OCI-LY7 (cell line): Measurements from ENCODE around the gene PCCA. TPM values are rescaled to one million over a fixed set of nuclear protein-coding genes. Genes with fewer than 3 reads are reported as not detected.

Experiments
- Bru-seq: library from RNA; stranded (reverse); fragments of 400-500 nt; gene quantifications from one replicate; lab custom pipeline; 2021; lab: Mats Ljungman, UMichigan
- BruChase-seq, 2 experiments: library from RNA; stranded (reverse); fragments of 400-500 nt; gene quantifications; one replicate each; lab custom pipeline; 2021; lab: Mats Ljungman, UMichigan
- BruUV-seq: library from RNA; stranded (reverse); fragments of 400-500 nt; replicated peaks from 2 replicates; lab custom pipeline; 2021; lab: Mats Ljungman, UMichigan
- CTCF ChIA-PET: fragments of 300-600 bp; sonication (Branson Sonifier 250); formaldehyde crosslinking; loops from one replicate; lab custom pipeline; 2022; ENCODE audit warnings: antibody characterized with exemption; ENCODE audit not compliant: unreplicated experiment; lab: Charles Lee
- POLR2A ChIA-PET: fragments of 300-600 bp; sonication (Branson Sonifier 250); formaldehyde crosslinking; loops from one replicate; lab custom pipeline; 2022; ENCODE audit warnings: antibody characterized with exemption; lab: Charles Lee
- DNase-seq: peaks from one replicate; pipeline ENCODE4 v3.0.0-alpha.2; 2015; ENCODE audit warnings: low spot score
- H2AFZ ChIP-seq: fragments of 200-600 bp; sonication (generic), shearing (Covaris generic); 2 replicates; pipeline ENCODE4 v1.6.1; 2014; ENCODE audit warnings: mild to moderate bottlenecking, antibody characterized with exemption, low read length, moderate library complexity
- H3K27ac ChIP-seq: fragments of 200-600 bp; sonication (generic); 2 replicates; pipeline ENCODE4 v1.5.1; 2014; ENCODE audit warnings: mixed run types, low read depth, mild to moderate bottlenecking, moderate library complexity, low read length, inconsistent platforms; ENCODE audit not compliant: poor library complexity, severe bottlenecking
- H3K36me3 ChIP-seq: fragments of 200-600 bp; sonication (generic); 2 replicates; pipeline ENCODE4 v1.6.1; 2014; ENCODE audit warnings: mild to moderate bottlenecking, antibody characterized with exemption, low read length, moderate library complexity, mixed read lengths; ENCODE audit not compliant: insufficient read depth
- H3K4me1 ChIP-seq: fragments of 200-600 bp; sonication (generic); 2 replicates; pipeline ENCODE4 v1.5.1; 2014; ENCODE audit warnings: mild to moderate bottlenecking, low read length; ENCODE audit not compliant: insufficient read depth, poor library complexity, severe bottlenecking
- H3K4me2 ChIP-seq: fragments of 200-600 bp; sonication (generic); 2 replicates; pipeline ENCODE4 v1.6.1; 2014; ENCODE audit warnings: mild to moderate bottlenecking, low read length
- H3K4me3 ChIP-seq: fragments of 200-600 bp; sonication (generic); 2 replicates; pipeline ENCODE4 v1.5.1; 2014; ENCODE audit warnings: mild to moderate bottlenecking, low read depth, low read length; ENCODE audit not compliant: poor library complexity, severe bottlenecking
- H3K79me2 ChIP-seq: fragments of 200-600 bp; sonication (generic); 2 replicates; pipeline ENCODE4 v1.6.1; 2016; ENCODE audit warnings: low read depth, mild to moderate bottlenecking, low read length, moderate library complexity, mixed read lengths; ENCODE audit not compliant: insufficient read depth
- H3K9me2 ChIP-seq: fragments of 200-600 bp; sonication (generic); 2 replicates; pipeline ENCODE4 v1.6.1; 2016; ENCODE audit warnings: mild to moderate bottlenecking, low read length, mixed read lengths; ENCODE audit not compliant: insufficient read depth
- H3K9me3 ChIP-seq: fragments of 200-600 bp; sonication (generic); 2 replicates; pipeline ENCODE4 v1.6.1; 2014; ENCODE audit warnings: mild to moderate bottlenecking, mixed run types, low read length, mixed read lengths
- H4K20me1 ChIP-seq: fragments of 200-600 bp; sonication (generic); 2 replicates; pipeline ENCODE4 v1.6.1; 2014; ENCODE audit warnings: mild to moderate bottlenecking, antibody characterized with exemption, low read length, moderate library complexity, mixed read lengths; ENCODE audit not compliant: insufficient read depth
- EZH2phosphoT487 ChIP-seq: fragments of 200-600 bp; sonication (generic); IDR thresholded peaks from 2 replicates; pipeline ENCODE4 v1.6.1; 2018; ENCODE audit warnings: low read depth, borderline replicate concordance, mild to moderate bottlenecking, mixed run types, antibody characterized with exemption, low read length, moderate library complexity, mixed read lengths
- intact Hi-C: fragments of 100-400 bp; cut with micrococcal nuclease; formaldehyde crosslinking; loops from one replicate; pipeline ENCODE4 v1.10.0; 2022; ENCODE audit not compliant: unreplicated experiment
- long read RNA-seq: library from polyadenylated mRNA; stranded (forward); transcript quantifications from one replicate; pipeline ENCODE4 v2.0.0, GENCODE V29; 2022
- total RNA-seq, 2 experiments: library from RNA; depleted of rRNA in 1 of 2; stranded (reverse); fragments of >200 nt in 1 of 2; shearing (Covaris generic) in 1 of 2; gene quantifications; 2 replicates each; pipeline ENCODE4 v1.2.3, GENCODE V29; 2014 to 2022
- TF ChIP-seq, protein P1 (sequence below): fragments of 200-600 bp; sonication (generic); conservative IDR thresholded peaks from 2 replicates; pipeline ENCODE4 v1.5.1; 2014; ENCODE audit warnings: mild to moderate bottlenecking, antibody characterized with exemption, low read length, moderate library complexity, mixed read lengths

Gene PCCA, protein sequence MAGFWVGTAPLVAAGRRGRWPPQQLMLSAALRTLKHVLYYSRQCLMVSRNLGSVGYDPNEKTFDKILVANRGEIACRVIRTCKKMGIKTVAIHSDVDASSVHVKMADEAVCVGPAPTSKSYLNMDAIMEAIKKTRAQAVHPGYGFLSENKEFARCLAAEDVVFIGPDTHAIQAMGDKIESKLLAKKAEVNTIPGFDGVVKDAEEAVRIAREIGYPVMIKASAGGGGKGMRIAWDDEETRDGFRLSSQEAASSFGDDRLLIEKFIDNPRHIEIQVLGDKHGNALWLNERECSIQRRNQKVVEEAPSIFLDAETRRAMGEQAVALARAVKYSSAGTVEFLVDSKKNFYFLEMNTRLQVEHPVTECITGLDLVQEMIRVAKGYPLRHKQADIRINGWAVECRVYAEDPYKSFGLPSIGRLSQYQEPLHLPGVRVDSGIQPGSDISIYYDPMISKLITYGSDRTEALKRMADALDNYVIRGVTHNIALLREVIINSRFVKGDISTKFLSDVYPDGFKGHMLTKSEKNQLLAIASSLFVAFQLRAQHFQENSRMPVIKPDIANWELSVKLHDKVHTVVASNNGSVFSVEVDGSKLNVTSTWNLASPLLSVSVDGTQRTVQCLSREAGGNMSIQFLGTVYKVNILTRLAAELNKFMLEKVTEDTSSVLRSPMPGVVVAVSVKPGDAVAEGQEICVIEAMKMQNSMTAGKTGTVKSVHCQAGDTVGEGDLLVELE
- total RNA-seq (2014; rRNA removed; shearing (Covaris generic)) (4.4 and 7.2 TPM in 2 replicates), total RNA-seq (2022) (2.7 and 5.6 TPM in 2 replicates), Bru-seq, nascent RNA (percentile 37 among the genes with signal in this experiment), BruChase-seq, experiment 1, labeled RNA remaining after a 6-hour chase (percentile 32 among the genes with signal in this experiment), BruChase-seq, experiment 2, labeled RNA remaining after a 2-hour chase (percentile 34 among the genes with signal in this experiment)
- long read RNA-seq, partial matches to known transcripts: 0 of 5 reads
- long read RNA-seq, other reads (novel, unspliced or antisense): 2 of 5 reads

DNA sequence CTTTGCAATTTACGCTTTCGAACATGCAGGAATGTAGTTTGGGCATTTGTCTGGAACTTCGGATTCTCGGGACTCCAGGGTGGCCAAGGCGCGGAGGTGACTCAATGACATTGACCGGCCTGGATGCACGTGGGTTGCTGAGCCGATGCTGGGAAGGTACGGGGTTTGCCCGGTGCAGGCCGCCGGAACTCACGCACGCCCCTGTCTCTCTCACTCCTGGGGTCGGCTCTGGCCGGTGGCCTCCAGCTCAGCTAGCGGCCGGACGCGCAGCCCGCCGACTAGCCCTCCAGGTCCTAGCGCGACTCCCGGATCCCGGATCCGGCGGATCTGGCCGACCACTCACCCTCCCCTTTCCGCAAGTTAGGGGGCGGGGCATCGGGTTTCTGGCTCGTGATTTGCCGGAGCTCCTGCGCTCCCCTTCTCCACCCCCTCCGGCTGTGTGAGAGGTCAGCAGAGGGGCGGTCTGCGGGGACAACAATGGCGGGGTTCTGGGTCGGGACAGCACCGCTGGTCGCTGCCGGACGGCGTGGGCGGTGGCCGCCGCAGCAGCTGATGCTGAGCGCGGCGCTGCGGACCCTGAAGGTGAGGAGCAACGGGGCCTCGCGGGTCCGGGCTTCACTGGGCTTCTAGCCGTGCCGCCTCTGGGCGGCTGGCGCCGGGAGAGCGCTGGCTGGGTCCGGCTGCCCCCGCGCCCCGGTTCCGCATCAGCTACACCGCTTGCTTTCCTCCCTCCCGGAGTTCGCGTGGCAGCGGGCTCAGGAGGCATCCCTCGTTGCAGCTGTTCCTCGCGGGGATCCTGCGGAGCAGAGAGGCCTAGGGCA, at the start of gene PCCA:
Gene PCCA, plus strand, starts transcription at position 450 of the 821 bp plus-strand sequence. Its CDS starts 28 bp downstream, at position 478.
- no peaks in the 10 kb centered on the region for H3K4me1 ChIP-seq
- no peaks in the 10 kb centered on the region for H3K9me2 ChIP-seq
- CTCF ChIA-PET: no interaction called here
- POLR2A ChIA-PET: interaction anchor here (0.5 kb wide), 1 partner anchor 512 kb away, joined by 3 read pairs; no protein-coding TSS in a partner anchor
- TF ChIP-seq, protein P1, sequence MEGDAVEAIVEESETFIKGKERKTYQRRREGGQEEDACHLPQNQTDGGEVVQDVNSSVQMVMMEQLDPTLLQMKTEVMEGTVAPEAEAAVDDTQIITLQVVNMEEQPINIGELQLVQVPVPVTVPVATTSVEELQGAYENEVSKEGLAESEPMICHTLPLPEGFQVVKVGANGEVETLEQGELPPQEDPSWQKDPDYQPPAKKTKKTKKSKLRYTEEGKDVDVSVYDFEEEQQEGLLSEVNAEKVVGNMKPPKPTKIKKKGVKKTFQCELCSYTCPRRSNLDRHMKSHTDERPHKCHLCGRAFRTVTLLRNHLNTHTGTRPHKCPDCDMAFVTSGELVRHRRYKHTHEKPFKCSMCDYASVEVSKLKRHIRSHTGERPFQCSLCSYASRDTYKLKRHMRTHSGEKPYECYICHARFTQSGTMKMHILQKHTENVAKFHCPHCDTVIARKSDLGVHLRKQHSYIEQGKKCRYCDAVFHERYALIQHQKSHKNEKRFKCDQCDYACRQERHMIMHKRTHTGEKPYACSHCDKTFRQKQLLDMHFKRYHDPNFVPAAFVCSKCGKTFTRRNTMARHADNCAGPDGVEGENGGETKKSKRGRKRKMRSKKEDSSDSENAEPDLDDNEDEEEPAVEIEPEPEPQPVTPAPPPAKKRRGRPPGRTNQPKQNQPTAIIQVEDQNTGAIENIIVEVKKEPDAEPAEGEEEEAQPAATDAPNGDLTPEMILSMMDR: no peak
- no peak for TF ChIP-seq EZH2phosphoT487
- H3K79me2 ChIP-seq: no peaks in the 10 kb centered on the region
- no peak within 1 kb of the TSS for H3K27ac ChIP-seq
- H3K4me2 ChIP-seq: peak within 1 kb of the TSS; percentile 87
- H3K4me3 ChIP-seq: peak within 1 kb of the TSS; percentile 81
- intact Hi-C loops: no loop called here
- no peaks in the 10 kb centered on the region for H3K9me3 ChIP-seq
- peak within 1 kb of the TSS; percentile 94 for H2AFZ ChIP-seq
- H3K36me3 ChIP-seq: no peaks in the 10 kb centered on the region
- H4K20me1 ChIP-seq: no peaks in the 10 kb centered on the region
- DNase-seq: peak; percentile 78
- no TSS peak for BruUV-seq

DNA sequence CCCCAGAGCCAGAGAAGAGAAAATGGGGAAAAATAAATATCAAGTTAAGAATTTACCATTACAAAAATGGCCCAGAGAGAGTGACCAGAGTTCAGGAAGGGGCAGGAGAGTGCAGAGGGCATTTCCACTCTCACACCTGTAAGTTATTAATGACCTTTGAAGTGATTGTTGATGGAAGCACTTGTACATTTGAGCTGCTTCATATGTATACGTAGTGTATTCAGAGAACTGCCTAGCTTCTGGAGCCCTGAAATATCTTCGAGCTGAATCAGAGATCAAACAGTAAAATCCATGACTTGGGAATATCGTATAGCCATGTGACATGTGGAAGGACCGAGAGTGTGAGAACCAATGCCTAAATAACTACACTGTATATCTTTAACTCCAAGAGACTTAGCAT, 49.2 kb upstream of the PCCA start:
- H3K36me3 ChIP-seq: no peaks in the 10 kb centered on the region
- DNase-seq: no peak
- BruUV-seq: no TSS peak
- CTCF ChIA-PET: no interaction called here
- H4K20me1 ChIP-seq: no peaks in the 10 kb centered on the region
- no peaks in the 10 kb centered on the region for H3K9me2 ChIP-seq
- no peak overlapping the region for H3K27ac ChIP-seq
- H2AFZ ChIP-seq: no peak overlapping the region
- no peak overlapping the region for H3K4me3 ChIP-seq
- POLR2A ChIA-PET: interaction anchor here (0.8 kb wide), 1 partner anchor 11 kb away, joined by 3 read pairs; no protein-coding TSS in a partner anchor
- H3K79me2 ChIP-seq: no peaks in the 10 kb centered on the region
- no peaks in the 10 kb centered on the region for H3K9me3 ChIP-seq
- H3K4me1 ChIP-seq: no peaks in the 10 kb centered on the region
- intact Hi-C loops: no loop called here
- no peak for TF ChIP-seq EZH2phosphoT487
- TF ChIP-seq, protein P1: no peak
- H3K4me2 ChIP-seq: no peak overlapping the region
